Transverse colon (tissue), 4 donors: ENCODE data around the gene CCDC6. TPM values are rescaled to one million over a fixed set of nuclear protein-coding genes. Genes with fewer than 3 reads are reported as not detected.

Experiments used
- DNase-seq: peaks from one replicate; pipeline ENCODE4 v3.0.0-alpha.2; 2019
- H3K27ac ChIP-seq, 4 donors: fragments of 200-600 bp; sonication (generic); 2 replicates each; pipeline ENCODE4 v1.5.1; 2016 to 2018; ENCODE audit warnings: inconsistent platforms in 4 of 4
- H3K27me3 ChIP-seq: fragments of 200-600 bp; sonication (generic); 2 replicates; pipeline ENCODE4 v1.5.1; 2017; ENCODE audit warnings: inconsistent platforms
- H3K36me3 ChIP-seq, 4 donors: fragments of 200-600 bp; sonication (generic); 2 replicates each; pipeline ENCODE4 v1.5.1; 2017 to 2019; ENCODE audit warnings: inconsistent platforms in 4 of 4
- H3K4me1 ChIP-seq, 4 donors: fragments of 200-600 bp; sonication (generic); 2 replicates each; pipeline ENCODE4 v1.5.1; 2017 to 2020; ENCODE audit warnings: inconsistent platforms in 4 of 4
- H3K4me3 ChIP-seq, 4 donors: fragments of 200-600 bp; sonication (generic); 1 replicate in 1 of 4; 2 replicates in 3 of 4; pipeline versions ENCODE4 v1.5.1 to v1.6.1; 2017 to 2019; ENCODE audit warnings: inconsistent platforms in 4 of 4
- H3K9me3 ChIP-seq, 2 donors: fragments of 200-600 bp; sonication (generic); 2 replicates each; pipeline ENCODE4 v1.5.1; 2017 to 2019; ENCODE audit warnings: inconsistent platforms in 2 of 2
- CTCF ChIP-seq, 5 experiments: fragments of 200-600 bp in 3 of 5; fragments of 450-650 bp in 2 of 5; sonication (generic) in 3 of 5; IDR thresholded peaks; 1 replicate in 2 of 5; 2 replicates in 3 of 5; pipeline ENCODE4 v1.5.1; 2016 to 2017; ENCODE audit warnings: antibody characterized with exemption in 5 of 5, inconsistent platforms in 3 of 5, mild to moderate bottlenecking in 2 of 5, moderate library complexity in 1 of 5
- EP300 ChIP-seq: sonication (generic); formaldehyde crosslinking; IDR thresholded peaks from one replicate; pipeline ENCODE4 v1.6.1; 2017; ENCODE audit warnings: antibody characterized with exemption, low read depth
- POLR2A ChIP-seq: fragments of 450-650 bp; IDR thresholded peaks from one replicate; pipeline ENCODE4 v1.6.1; 2016; ENCODE audit warnings: antibody characterized with exemption, mild to moderate bottlenecking, moderate library complexity
- POLR2AphosphoS5 ChIP-seq, 3 donors: sonication (generic); formaldehyde crosslinking; IDR thresholded peaks; one replicate each; pipeline ENCODE4 v1.6.1; 2016; ENCODE audit warnings: antibody characterized with exemption in 3 of 3
- WGBS, 2 donors: methylation state at CpG; one replicate each; pipeline ENCODE4 v1.1.5; 2018; ENCODE audit warnings: low coverage in 1 of 2; 5-methylcytosine and 5-hydroxymethylcytosine counted together
- in situ Hi-C, 4 donors: fragments of 200-750 bp; cut with MboI; loops; one replicate each; pipeline versions ENCODE4 v1.15.0 to v1.15.1; 2017; ENCODE audit warnings: low sequenced_read_pairs in 3 of 4, low pct_ligation_motif_present in 1 of 4, low pct_unique_long_range_greater_than_20kb in 1 of 4
- intact Hi-C: fragments of 100-400 bp; cut with DNase I; formaldehyde crosslinking; loops from one replicate; pipeline ENCODE4 v1.15.1; 2023; ENCODE audit warnings: low total_unique reads
- total RNA-seq, 4 donors: library from RNA; depleted of rRNA; stranded (reverse); fragments of >200 nt; gene quantifications; one replicate each; pipeline ENCODE4 v1.1.0, GENCODE V29; 2016

CCDC6 gene
- total RNA-seq, 4 donors from 2014 or later, result 26.2 to 56.7 (median 49.5) TPM

GRCh38 chr10:59891349-59891748, 15.0 kb downstream of the CCDC6 start:
- intact Hi-C loops (no loop called here), in situ Hi-C loops (no loop called here)
- no peak for TF ChIP-seq CTCF (IDR thresholded peaks at IDR 0.05)
- no peak for TF ChIP-seq POLR2A
- TF ChIP-seq POLR2AphosphoS5 (IDR thresholded peaks at IDR 0.05), result no peak
- TF ChIP-seq EP300, result no peak
- H3K9me3 ChIP-seq, result no peaks in the 10 kb centered on the region
- WGBS, 2 donors, result 63 to 81% methylated on average over 2 to 3 of the region's 3 CpGs
- peaks cover 38 to 66% (median 54%) of the 10 kb centered on the region in 4 donors for H3K4me1 ChIP-seq
- peak overlapping the region in 3 of 4 donors; percentile 13 to 78 (median 22) for H3K27ac ChIP-seq
- DNase-seq, result no peak
- H3K36me3 ChIP-seq, result no peaks in the 10 kb centered on the region
- no peak overlapping the region for H3K4me3 ChIP-seq
- no peaks in the 10 kb centered on the region for H3K27me3 ChIP-seq

- Histone ChIP-seq H3K4me3 (no peak overlapping the region), H3K9me3 (no peaks in the 10 kb centered on the region), H3K36me3 (no peaks in the 10 kb centered on the region), H3K27ac (no peak overlapping the region), H3K27me3 (no peaks in the 10 kb centered on the region), H3K4me1 (peaks cover 20 to 65% (median 42%) of the 10 kb centered on the region in 4 donors)
- intact Hi-C loops, result no loop called here
- WGBS, 2 donors, result 70 to 78% methylated on average over 2 to 4 of the region's 4 CpGs
- no peak for TF ChIP-seq POLR2AphosphoS5 (IDR thresholded peaks at IDR 0.05)
- TF ChIP-seq CTCF (IDR thresholded peaks at IDR 0.05), result no peak
- no peak for TF ChIP-seq EP300
- TF ChIP-seq POLR2A, result no peak
- no peak for DNase-seq
- in situ Hi-C loops, result no loop called here
Measured at GRCh38 chr10:59888781-59889435, 17.4 kb downstream of the CCDC6 start.

- no peak for DNase-seq
- no peak for TF ChIP-seq CTCF (IDR thresholded peaks at IDR 0.05)
- no peak for TF ChIP-seq POLR2AphosphoS5 (IDR thresholded peaks at IDR 0.05)
- no peak for TF ChIP-seq POLR2A
- TF ChIP-seq EP300, result no peak
- H3K4me3 ChIP-seq, result no peak overlapping the region
- no peaks in the 10 kb centered on the region for H3K36me3 ChIP-seq
- in situ Hi-C loops, result no loop called here
- intact Hi-C loops, result no loop called here
- 80 to 100% methylated on average over 1 to 6 of the region's 6 CpGs for WGBS, 2 donors
- peaks cover 17 to 64% (median 34%) of the 10 kb centered on the region in 4 donors for H3K4me1 ChIP-seq
- no peaks in the 10 kb centered on the region for H3K27me3 ChIP-seq
- no peaks in the 10 kb centered on the region for H3K9me3 ChIP-seq
- no peak overlapping the region for H3K27ac ChIP-seq
Measured at GRCh38 chr10:59887972-59888640, 18.2 kb downstream of the CCDC6 start.

- Histone ChIP-seq H3K4me1 (peaks cover 13 to 53% (median 26%) of the 10 kb centered on the region in 4 donors), H3K4me3 (no peak overlapping the region), H3K36me3 (no peaks in the 10 kb centered on the region), H3K27me3 (no peaks in the 10 kb centered on the region), H3K9me3 (no peaks in the 10 kb centered on the region), H3K27ac (no peak overlapping the region)
- in situ Hi-C loops (no loop called here), intact Hi-C loops (no loop called here)
- TF ChIP-seq POLR2AphosphoS5 (IDR thresholded peaks at IDR 0.05) (no peak), POLR2A (no peak), EP300 (no peak), CTCF (IDR thresholded peaks at IDR 0.05) (no peak)
- WGBS, 2 donors, result 47 to 65% methylated on average over 3 to 5 of the region's 5 CpGs
- no peak for DNase-seq
Measured at GRCh38 chr10:59887006-59887405, 19.4 kb downstream of the CCDC6 start.
